Measurements from ENCODE around the gene MRPS12.
"Not testable (repeated sequence)": the region's sequence is repeated elsewhere in the genome, so short reads cannot be mapped to it uniquely, and the experiment has no call there.

Gene MRPS12

GRCh38 chr19:38912600-38913514, 17.9 kb upstream of the MRPS12 start:
- no peak for DNase-seq

- no peak for DNase-seq
Observed at GRCh38 chr19:38913958-38914357, 16.8 kb upstream of the MRPS12 start.

- no peak for DNase-seq
Observed at GRCh38 chr19:38915329-38916321, 15.1 kb upstream of the MRPS12 start.

GRCh38 chr19:38917516-38917915, 13.2 kb upstream of the MRPS12 start:
- DNase-seq, result no peak

- DNase-seq, result no peak
Observed at GRCh38 chr19:38917921-38918491, 12.7 kb upstream of the MRPS12 start.

- DNase-seq, result no peak
Observed at GRCh38 chr19:38918526-38918925, 12.2 kb upstream of the MRPS12 start.

GRCh38 chr19:38919837-38920601, 10.7 kb upstream of the MRPS12 start:
- DNase-seq, result no peak

GRCh38 chr19:38920602-38921419, 9.9 kb upstream of the MRPS12 start:
- DNase-seq, result no peak

GRCh38 chr19:38921420-38922274, 9.1 kb upstream of the MRPS12 start:
- DNase-seq, result no peak

GRCh38 chr19:38922482-38922881, 8.3 kb upstream of the MRPS12 start:
- DNase-seq, result no peak

- DNase-seq, result no peak
Observed at GRCh38 chr19:38924388-38924787, 6.4 kb upstream of the MRPS12 start.

- no peak for DNase-seq
Observed at GRCh38 chr19:38928391-38929001, 2.2 kb upstream of the MRPS12 start.

GRCh38 chr19:38929929-38930775, 592 bp upstream of the MRPS12 start, which contains the start of gene SARS2:
Gene SARS2, minus strand, starts transcription at chr19:38930763. Its CDS starts 27 bp downstream, at chr19:38930736.
- DNase-seq, result peak; percentile 88 to 89

- no peak for DNase-seq
Observed at GRCh38 chr19:38931521-38931793, 713 bp downstream of the MRPS12 start.

- DNase-seq, result peak; percentile 32 to 65
Observed at GRCh38 chr19:38932425-38933179, 1.9 kb downstream of the MRPS12 start.

GRCh38 chr19:38933544-38933943, 2.8 kb downstream of the MRPS12 start:
- DNase-seq, result no peak

GRCh38 chr19:38939957-38940356, 9.2 kb downstream of the MRPS12 start:
- no peak for DNase-seq

GRCh38 chr19:38941466-38941865, 10.7 kb downstream of the MRPS12 start:
- not testable (repeated sequence) for DNase-seq
